Activated CD4-positive, alpha-beta T cell treated with anti-CD3 and anti-CD28 coated beads, Interleukin-10, Interleukin-2, amounts not matched to agents 100 ng/mL and 50 ng/mL, durations not matched to agents 16 hours and 8 hours (primary cell): ENCODE results near the gene USP2.

ENCODE experiments used
- DNase-seq: peaks from one replicate; pipeline ENCODE4 v3.0.0-alpha.2; 2020

The USP2 gene

DNA sequence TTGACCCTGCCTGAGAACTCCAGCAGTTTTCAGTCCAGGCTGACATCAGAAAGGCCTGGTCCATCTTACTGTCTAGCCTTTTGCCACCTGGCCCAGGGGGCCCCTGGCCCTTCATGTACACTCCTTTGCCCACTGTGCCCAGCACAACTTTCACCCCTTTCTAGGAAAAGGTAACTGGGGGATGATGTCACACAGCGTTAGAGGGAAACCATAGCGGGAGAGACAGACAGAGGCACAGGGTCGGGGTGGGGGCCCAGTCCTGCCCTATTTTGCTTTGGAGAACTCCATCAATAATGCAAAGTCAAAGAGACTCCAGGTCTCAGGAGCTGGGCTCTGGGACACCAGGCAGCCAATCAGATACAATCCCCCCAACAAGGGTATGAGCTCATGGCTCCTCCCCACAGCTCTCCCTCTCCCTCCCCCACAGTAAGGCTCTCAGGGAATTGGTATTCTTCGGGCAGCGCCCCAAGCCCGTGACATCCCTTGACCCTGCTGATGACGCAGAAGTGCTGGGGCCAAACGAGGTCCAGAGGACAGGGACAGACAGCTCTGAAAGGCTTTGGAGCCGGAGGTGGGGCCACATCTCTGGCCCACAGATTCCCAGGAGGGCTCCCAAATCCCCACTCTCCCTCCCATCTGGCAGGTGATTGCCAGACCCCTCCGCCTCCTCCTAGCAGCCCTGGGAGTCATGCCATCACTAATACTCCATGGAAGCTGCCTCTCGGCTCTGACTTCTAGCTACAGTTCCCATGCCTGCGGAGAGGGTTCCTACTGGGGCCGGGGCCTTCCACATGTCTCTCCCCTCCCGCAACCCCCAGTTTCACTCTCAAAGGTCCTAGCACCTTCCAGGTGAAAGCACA, 5.9 kb downstream of the USP2 start:
- DNase-seq = no peak

DNA sequence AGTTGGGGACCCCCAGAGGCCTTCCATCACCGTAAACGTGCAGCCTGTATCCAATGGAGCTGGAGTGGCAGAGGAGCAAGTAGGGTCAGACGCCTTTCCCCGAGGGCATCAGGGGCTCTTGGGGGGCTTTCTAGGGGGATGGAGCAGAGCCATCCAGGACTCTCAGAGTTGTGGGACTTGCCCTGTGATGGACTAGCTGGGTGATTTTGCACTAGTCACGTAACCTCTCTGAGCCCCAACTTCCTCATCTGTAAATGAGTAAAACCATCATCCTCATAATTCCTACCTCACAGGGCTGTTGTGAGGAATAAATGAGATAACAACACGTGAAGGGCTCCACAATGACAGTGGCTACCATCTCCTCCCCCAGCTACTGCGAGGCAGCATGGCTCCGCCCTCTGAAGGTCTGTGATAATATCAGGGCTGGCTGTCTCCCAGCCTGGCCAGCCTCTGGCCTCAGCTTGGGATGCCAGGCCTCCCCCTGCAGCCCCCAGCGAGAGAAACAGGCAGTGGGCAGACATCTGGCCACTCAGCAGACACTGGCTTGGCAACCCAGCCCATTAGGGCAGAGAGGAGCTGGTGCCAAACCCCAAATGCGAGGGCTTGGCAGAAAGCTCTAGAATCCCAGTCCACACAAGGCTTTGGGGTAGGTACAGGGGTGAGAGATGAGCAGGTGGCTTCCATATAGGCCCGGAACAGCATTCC, 6.7 kb downstream of the USP2 start:
- no peak for DNase-seq

DNA sequence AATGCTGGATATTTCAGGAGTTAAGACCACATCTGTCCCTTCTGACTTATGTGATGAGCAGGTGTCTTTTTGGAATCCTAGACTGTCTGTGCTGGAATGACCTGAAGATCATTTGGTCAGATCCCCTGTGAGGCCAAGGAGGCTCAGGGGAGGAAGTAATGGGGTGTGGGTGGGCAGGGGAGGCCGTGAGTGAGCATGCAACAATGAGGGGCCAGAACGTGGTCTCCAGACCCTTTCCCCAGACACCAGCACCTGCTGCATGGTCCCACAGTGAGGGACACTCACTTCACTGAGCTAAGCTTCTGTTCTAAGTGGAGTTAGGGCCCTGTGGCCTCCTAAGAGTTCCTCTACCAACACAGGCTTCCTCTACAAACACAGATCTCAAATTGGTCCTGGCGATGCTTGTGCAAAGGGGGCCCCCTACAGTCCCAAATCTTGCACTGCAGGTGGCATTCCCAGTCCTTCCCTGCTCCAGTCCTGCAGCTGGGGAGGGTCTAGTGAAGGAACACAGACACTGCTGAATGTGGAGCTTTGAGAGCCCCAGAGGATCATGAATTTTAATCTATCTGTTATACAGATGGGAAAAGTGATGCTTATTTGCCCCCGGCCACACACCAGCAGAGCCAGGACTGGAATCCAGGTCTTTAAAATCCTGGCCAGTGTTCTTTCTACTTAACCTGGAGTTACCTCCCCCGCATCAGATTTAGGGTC, 7.4 kb downstream of the USP2 start:
- peak; percentile 55 for DNase-seq

DNA sequence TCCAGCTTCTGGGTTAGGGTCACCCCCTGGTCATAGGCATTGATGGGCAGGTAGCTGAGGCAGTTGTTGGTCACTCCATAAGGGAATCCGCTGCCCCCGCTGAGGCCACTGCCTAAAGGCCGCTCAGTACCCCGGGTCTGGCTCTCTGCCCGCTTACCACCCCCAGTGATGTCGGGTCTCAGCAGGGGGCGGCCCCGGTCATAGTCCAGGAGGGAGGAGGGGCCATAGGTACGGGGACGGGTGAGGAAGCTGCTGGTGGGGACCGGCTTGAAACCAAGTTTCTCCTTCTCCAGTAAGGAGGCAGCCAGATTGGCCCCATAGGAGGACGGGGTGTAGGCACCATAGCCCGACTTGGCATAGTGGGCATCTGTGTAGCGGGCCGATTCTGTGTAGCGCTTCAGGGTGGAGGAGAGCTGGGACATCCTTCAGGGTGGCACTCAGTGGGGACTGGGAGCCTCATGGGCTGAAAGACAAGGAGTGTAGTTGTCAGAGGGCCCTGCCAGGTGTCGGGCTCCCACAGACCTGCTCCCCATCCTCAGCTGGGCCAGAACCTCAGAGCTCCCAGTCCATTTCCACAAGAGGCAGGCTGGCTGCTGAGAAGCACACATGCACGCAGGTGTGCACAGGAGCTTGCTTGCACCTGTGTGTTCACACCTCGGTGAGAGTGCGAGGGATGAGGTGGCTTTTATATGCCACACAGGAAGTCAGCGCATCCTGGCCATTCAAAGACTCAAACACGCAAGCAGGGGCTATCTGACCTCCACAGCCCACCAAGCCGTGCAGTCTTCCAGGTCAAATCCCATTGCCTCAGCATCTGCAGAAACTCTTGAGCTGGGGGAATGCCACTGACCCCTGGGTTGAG, 8.2 kb downstream of the USP2 start:
- DNase-seq = no peak

DNA sequence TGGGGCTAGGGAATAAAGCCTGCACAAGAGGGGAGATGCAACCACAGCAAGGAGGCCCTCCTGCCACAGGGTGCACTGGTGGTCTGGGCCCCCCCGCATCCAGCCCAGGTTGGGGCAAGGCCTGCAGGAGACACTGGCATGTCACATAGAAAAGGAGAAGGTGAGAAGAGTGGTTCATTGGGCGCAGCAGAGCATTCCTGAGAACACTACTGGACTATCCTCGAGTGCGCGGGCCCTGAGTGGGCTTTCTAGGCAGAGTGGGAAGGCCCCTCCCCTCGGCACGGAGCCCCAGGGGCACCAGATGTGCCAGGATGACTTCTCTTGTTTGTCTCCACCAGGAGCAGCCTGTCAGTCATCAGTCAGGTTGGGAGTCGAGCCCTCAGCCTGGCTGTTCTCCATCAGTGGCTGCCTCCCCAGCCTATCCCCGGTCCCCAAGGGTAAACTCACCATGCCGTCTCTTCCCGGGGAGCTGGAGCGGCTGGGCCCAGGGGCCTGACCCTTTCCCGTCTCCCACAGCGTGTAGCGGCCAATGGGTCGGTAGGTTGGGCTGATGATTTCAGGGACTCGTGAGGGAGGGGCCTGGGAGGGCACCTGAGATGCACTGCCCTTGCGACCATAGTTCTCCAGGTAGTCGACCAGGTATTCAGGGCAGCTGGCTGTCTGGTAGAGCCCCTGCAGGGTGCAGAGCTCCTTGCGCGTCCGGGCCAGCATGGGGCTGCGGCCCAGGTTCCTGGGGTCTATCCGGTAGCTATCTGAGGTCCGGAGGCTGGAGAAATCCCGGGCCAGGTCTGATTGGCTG, 9.0 kb downstream of the USP2 start:
- DNase-seq = no peak

DNA sequence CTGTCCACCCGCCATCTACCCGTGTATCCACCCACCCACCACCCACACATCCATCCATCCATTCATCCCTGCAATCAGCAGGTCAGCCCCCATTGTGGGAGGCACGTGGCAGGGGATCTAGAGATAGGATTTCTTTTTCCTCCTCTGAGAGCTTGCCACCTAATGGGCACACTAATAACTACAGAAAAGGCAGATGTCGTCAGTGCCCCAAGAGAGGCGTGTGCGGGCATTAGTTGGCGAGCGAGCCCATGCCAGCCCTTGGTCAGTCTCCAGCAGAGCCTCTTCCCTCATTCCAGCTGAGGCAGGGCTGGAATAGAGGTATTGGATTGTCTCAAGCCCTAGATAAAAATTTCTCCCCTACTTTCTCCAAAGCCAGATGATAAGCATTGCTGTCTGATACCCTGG, 9.7 kb downstream of the USP2 start:
- no peak for DNase-seq

DNA sequence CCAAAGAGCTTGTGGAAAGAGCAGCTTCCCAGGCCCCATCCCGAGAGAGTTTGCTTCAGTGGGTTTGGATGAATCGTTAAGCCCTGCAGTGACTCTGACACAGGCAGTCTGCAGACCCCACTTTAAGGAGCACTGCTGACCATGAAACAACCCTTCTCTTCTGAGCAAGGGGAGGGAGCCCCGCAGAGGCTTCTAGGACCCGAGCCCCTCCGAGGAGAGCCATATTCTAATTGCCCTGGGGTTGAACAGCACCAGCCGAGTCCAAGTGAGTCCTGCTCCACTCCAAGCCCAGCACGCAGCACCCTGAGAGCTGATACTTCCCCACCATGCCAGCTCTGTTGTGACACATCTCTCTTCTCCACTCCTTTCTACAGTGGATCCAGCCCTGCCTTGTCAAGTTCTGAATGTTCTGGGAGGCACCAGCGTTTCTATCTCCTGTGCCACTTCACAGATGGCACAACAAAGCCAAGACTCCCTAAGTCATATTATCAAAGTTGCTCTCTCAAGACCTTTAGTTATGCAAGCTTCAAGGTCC, 10.4 kb downstream of the USP2 start:
- no peak for DNase-seq

DNA sequence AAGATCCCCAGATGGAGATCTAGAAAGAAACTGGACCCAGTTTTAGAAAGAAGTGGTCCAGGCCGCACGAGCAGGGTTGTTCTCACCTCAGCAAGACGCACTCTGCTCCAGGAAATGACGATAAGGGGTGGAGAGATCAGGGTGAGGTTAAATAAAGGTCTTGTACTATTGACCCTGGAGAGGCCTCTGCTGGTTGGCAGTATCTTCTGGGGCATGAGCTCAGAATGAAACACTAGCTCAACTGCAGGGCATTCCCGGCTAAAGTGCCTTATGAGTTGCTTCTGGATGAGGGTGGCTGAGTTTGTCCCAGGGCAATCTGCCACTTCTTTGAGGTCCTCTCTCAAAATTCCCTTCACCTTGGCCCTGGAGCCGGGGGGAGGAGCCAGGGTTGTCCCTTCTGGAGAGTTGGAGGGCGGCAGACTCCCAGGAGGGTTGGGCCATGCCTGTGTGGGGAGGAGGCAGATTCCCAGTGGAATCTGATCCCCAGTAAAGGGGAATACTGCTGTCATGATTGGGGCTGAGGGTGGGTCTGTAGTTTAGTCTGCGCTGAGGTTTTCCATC, 10.9 kb downstream of the USP2 start:
- DNase-seq = no peak

DNA sequence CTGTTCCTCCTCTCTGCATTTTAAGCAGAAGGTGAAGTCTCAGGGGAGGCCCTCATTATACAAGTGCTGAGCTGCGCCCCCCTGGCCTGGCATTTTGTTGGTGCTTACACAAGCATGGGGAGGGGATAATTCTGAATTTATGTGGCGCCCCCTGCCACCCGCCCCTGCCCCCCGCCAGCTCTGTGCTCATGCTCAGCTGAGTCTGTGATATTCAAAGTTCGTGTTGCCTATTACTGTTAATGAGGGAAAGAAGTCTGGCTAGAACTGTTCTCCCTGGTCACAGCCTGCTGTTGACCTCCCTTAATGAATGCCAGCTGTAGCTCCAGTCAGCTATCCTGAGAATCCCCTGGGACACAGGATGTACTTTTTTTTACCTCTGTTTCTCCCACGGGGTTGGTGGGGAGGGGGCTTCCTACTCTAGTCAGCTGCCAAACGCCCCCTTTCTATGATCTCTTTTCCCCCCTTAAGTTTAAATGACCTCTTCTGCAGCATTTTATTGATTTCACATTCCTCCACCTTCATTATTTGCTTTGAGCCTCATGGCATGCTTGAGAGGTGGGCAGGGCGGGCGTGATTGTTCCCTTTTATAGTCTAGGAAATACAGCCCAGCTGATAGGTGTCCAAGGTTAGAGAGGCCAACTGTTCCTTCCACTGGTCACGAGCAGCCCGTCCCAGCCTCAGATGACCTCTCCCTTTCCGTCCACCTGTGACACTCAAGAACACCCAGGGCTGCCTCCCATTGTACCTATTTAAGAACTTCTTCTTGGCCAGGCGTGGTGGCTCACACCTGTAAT, 12.2 kb downstream of the USP2 start:
- no peak for DNase-seq

DNA sequence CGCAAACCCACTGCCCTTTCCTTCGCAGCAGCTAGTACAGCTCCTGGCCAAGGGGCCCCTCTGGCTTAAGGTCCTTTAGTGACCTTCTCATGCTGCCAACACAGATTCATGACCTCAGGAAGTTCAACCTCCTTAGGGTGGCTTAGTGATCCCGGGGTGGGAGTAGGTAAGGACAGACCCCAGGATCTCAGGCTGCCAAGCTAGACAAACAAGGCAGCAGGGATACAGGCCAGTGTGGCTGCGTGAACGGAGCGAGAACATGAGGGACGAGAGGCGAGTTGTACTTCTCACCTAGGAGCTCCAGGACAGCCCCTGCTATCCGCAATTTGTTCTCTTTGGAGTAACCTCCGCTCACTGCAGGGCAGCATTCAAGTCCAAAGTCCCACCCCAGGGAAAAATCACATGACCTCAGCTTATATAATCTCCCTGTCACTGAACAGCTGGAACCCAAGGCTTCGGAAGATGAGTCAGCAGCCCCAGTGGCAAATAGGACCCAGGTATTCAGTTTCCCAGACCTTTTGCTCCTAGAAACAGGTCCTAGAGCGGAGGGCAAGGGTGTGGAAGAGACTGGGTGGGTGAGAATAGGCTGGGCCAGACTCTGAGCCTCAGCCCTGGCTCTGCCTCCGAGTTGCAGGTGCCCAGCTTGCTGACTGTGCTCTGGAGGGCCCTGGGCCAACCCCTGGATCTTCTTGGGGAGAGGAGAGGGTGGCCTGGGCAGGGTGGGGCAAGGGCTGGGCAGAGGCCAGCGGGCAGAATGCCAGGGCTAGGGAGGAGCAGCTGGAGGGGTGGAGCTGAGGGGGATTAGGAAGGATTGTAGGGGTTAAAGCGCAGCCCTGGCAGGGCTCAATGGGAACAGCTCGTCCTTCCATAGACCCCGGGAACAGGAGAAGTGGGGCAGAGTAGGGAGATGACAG, 13.1 kb downstream of the USP2 start:
- no peak for DNase-seq

DNA sequence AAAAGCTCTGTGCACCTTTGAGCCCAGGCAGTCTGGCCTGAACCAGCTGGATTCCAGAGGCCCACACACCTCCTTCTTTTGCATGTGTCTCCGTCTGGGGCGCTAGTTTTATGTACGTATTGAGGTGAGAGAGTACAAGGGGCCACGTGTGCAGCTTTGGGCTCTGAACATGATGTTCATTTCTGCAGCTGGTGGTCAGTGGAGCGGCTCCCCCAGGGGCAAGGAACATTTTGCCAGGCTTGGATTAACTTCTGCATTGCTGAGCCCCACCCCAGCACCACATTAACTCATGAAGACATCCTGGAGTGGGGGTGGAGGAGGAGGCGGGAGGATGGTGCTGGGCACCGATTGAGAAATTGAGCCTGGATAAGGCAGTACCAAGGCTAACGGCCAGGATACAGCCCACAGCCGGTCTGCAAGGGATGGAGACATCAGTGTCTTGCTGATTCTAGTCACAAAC, 13.8 kb downstream of the USP2 start:
- DNase-seq = no peak

DNA sequence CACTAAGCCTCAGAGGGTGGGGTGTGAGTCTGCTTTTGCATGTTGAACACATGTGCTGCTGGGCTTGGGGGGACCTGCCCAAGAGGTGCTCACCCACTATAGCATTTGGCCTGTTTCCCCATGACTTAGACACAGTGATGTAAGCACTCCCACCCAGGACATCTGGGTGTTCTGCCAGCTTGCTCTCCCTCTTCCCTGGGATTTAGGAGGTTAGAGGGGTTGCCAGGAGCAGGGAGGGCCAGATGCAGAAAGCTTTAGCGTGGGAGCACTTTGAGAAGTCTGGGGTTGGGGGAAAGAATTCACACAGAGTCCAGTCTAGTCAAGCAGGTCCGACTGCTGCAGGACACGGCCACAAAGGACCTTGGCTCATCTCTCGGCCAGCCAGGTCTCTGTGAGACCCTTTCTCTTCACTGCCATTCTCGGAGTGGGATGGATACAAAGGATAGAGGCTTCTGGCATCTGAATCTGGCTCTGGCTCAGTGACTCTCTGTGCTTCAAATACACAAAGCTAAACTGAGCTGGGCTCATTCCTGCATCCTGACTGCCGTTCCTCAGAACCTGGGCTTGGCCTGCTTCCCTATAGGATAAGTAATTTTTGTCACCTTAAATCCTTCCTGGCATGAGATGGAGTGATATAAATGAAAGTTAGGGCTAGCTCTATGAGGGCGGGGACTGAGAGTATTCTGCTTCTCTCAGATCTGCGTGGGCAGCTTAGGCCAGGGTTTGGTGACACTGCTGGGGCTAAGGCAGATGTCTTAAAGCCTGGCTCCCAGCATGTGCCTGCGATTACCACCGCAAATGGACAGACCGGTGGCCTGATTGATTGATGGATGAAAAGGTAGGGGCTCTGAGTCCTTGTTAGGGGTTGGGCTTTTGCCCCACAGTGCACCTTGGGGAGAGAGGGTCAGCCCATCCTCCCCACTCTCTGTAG, 14.5 kb downstream of the USP2 start:
- DNase-seq = no peak

DNA sequence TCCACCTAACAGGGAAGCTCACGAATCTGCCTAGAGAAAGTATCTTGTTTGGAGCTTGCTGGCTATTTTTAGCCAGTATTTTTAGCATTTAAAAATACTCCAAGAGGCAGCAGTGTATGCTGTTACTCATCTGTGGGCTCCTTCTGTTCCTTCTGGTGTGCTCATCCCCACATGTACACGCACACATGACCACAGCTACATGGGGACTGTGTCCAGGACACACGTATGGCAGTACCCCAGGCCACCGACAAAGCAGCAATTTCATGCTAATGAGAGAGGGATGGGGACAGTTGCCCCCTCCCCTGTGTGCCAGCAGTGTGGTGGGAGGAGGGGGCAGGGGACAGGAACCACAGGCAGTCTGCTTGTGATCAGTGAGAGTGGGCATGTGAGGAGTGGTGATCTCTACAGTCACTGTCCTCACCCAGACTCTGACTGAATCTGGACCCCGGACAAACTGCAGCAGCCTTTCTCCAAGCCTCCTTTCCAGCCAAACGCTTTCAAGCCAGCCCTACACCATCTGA, 16.4 kb downstream of the USP2 start:
- DNase-seq = no peak

DNA sequence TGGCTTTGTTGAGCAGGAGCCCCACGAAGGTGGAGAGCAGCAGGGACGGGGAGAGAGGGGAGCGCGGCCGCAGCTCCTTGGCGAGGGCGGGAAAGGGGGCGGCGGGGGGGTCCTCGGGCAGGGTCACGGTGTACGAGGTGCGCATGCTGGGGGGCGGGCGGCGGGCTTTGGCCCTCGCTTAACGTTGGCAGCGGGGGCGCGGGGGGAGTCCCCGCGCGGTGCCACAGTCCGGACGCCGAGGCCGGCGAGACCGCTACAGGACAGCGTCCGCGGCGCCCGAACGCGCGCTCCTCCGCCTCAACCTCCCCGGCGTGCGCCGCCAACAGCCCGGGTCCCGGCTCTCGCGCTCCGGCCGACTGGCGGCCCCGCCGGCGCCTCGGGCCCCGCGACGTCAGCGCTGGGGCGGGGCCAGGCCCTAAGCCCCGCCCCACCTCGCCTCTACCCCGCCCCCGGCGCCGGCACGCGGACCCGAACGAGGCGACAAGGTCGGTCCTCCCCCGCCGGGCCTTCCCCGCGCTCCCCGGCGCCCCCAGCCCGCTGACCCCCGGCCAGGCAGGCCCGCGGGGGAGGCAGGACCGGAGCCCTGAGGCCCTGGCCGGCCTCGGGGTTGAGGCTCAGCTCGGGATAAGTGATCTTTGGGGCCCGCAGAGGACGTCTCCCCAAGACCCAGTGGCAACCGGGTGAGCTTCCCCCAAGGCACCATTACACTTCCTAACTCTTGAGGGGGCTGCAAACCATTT, 17.5 kb downstream of the USP2 start:
- peak; percentile 62 for DNase-seq

DNA sequence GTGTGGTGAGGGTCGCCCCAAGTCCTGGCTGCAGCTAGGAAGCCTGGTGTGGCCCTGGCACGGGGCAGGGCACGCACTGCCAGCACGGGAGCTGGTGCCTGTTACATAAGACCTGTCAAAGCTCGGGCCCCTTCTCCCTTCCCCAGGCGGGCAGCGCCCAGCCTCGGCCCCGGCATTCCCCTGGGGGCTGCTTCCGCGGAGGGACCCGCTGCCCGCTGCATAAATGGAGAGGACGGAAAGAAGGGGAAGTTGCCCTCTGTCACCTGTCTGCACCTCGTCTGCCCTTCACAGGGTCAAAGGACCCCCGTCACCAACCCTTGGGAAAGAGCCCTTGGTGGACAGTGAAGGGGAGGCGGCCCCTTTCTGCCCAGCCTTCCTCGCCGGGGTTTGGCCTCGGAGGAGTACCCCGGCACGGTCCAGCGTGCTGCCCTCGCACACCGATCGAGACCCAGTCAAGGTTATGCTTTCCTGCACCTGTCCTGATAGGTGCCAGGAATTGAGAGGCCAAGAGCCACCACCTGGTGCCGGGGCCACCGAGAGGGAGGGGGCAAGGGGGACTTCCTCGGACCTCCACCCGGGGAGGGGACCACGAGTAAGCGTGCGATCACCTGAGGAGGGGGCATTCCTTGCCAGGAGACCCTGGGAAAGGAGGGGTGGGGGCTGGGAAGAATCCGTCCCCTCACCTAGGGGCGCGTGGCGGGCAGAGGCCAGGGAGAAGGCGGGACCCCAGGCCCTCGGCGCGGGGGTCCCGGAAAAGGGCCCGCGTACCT, 18.2 kb downstream of the USP2 start:
- no peak for DNase-seq

DNA sequence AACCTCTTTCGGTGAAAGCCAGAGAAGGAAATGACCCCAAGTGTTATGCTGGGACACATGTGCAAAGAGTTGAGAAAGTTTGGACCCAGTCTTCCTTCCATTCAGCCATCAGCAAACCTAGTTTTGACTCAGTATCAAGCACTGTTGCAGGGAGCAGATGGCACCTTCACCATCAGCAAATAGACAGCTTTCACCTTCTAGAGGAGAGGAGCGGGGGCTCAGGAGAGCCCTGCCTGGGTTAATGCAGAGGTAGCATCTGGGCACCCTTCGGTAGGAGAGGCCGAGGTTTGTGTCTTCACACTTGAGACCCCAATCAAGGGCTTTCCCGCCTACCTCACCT, 18.8 kb downstream of the USP2 start:
- DNase-seq = no peak
